IPS-11a (cell line): ENCODE results near the gene NUP85.
"Not testable (repeated sequence)": the region's sequence is repeated elsewhere in the genome, so short reads cannot be mapped to it uniquely, and the experiment has no call there.

Source experiments
- H3K4me3 ChIP-seq: one replicate; pipeline ENCODE4 v1.5.1; 2013; ENCODE audit warnings: low read depth, low read length, control low read depth

NUP85 gene

GRCh38 chr17:75240394-75241142 lies 35.1 kb downstream of the NUP85 start:
- no peak overlapping the region for H3K4me3 ChIP-seq

- H3K4me3 ChIP-seq: no peak overlapping the region
These were observed 35.6 kb downstream of the NUP85 start for GRCh38 chr17:75241143-75241430.

GRCh38 chr17:75241502-75241901 lies 36.0 kb downstream of the NUP85 start:
- H3K4me3 ChIP-seq: no peak overlapping the region

- no peak overlapping the region for H3K4me3 ChIP-seq
These were observed 36.5 kb downstream of the NUP85 start for GRCh38 chr17:75241996-75242460.

- H3K4me3 ChIP-seq: no peak overlapping the region
These were observed 37.1 kb downstream of the NUP85 start for GRCh38 chr17:75242461-75243042.

GRCh38 chr17:75244133-75244866 lies 38.8 kb downstream of the NUP85 start:
- H3K4me3 ChIP-seq: no peak overlapping the region

- H3K4me3 ChIP-seq: no peak overlapping the region
These were observed 39.5 kb downstream of the NUP85 start for GRCh38 chr17:75245011-75245410.

- H3K4me3 ChIP-seq: no peak overlapping the region
These were observed 40.9 kb downstream of the NUP85 start for GRCh38 chr17:75246404-75246803.

GRCh38 chr17:75249564-75249963 lies 44.1 kb downstream of the NUP85 start:
- H3K4me3 ChIP-seq: no peak overlapping the region

GRCh38 chr17:75250009-75250471 lies 44.6 kb downstream of the NUP85 start:
- H3K4me3 ChIP-seq: no peak overlapping the region

GRCh38 chr17:75252039-75252816 lies 46.7 kb downstream of the NUP85 start:
- H3K4me3 ChIP-seq: no peak overlapping the region

- H3K4me3 ChIP-seq: not testable (repeated sequence)
These were observed 50.6 kb downstream of the NUP85 start for GRCh38 chr17:75255954-75256698.

- not testable (repeated sequence) for H3K4me3 ChIP-seq
These were observed 51.7 kb downstream of the NUP85 start for GRCh38 chr17:75257228-75257627.

- H3K4me3 ChIP-seq: peak overlapping the region; percentile 82
These were observed 55.3 kb downstream of the NUP85 start for GRCh38 chr17:75260641-75261335.

- H3K4me3 ChIP-seq: peak within 1 kb of the TSS; percentile 82
These were observed 56.0 kb downstream of the NUP85 start, which contains the start of the genes GGA3 and MRPS7 for GRCh38 chr17:75261336-75262111. Gene GGA3 (minus strand): TSS chr17:75261606. CDS start chr17:75261587, 19 bp downstream. Gene MRPS7 (plus strand): TSS chr17:75261879. CDS start chr17:75261901, 22 bp downstream.

GRCh38 chr17:75262112-75262606 lies 56.7 kb downstream of the NUP85 start:
- peak overlapping the region; percentile 82 for H3K4me3 ChIP-seq

- no peak overlapping the region for H3K4me3 ChIP-seq
These were observed 57.6 kb downstream of the NUP85 start for GRCh38 chr17:75263055-75263454.

- no peak overlapping the region for H3K4me3 ChIP-seq
These were observed 60.3 kb downstream of the NUP85 start for GRCh38 chr17:75265614-75266315.
